Fibroblast of lung (primary cell): Measurements from ENCODE around the gene TRMT61A. TPM values are rescaled to one million over a fixed set of nuclear protein-coding genes. Genes with fewer than 3 reads are reported as not detected.

Experiments
- DNase-seq, 2 donors: peaks; one replicate each; pipeline versions ENCODE4 v3.0.0 to v3.0.0-alpha.2; 2010; ENCODE audit warnings: low read depth in 2 of 2
- H2AFZ ChIP-seq: 2 replicates; pipeline ENCODE4 v1.5.1; 2012; ENCODE audit warnings: low read length, control low read depth, inconsistent platforms
- H3K27ac ChIP-seq: 2 replicates; pipeline ENCODE4 v1.5.1; 2011; ENCODE audit warnings: low read length, control low read depth; ENCODE audit not compliant: insufficient read depth
- H3K27me3 ChIP-seq: 2 replicates; pipeline ENCODE4 v1.5.1; 2011; ENCODE audit warnings: mild to moderate bottlenecking, low read length; ENCODE audit not compliant: control insufficient read depth, insufficient read depth
- H3K36me3 ChIP-seq: 2 replicates; pipeline ENCODE4 v1.5.1; 2011; ENCODE audit warnings: low read length; ENCODE audit not compliant: control insufficient read depth, insufficient read depth
- H3K4me1 ChIP-seq: 2 replicates; pipeline ENCODE4 v1.5.1; 2011; ENCODE audit warnings: low read length; ENCODE audit not compliant: control insufficient read depth, insufficient read depth; ENCODE audit errors: extremely low read depth
- H3K4me2 ChIP-seq: 2 replicates; pipeline ENCODE4 v1.5.1; 2011; ENCODE audit warnings: low read length, control low read depth; ENCODE audit not compliant: insufficient read depth; ENCODE audit errors: extremely low read depth
- H3K4me3 ChIP-seq, 4 experiments: fragments of 200-600 bp in 1 of 4; sonication (generic) in 1 of 4; replicated peaks in 1 of 4; 2 replicates each; pipeline ENCODE4 v1.5.1; 2011 to 2016; ENCODE audit warnings: low read length in 4 of 4, low read depth in 3 of 4, mild to moderate bottlenecking in 3 of 4, control low read depth in 2 of 4, inconsistent platforms in 1 of 4, mixed read lengths in 1 of 4; ENCODE audit not compliant: insufficient read depth in 1 of 4; ENCODE audit errors: control extremely low read depth in 1 of 4
- H3K79me2 ChIP-seq: 2 replicates; pipeline ENCODE4 v1.5.1; 2012; ENCODE audit warnings: mild to moderate bottlenecking, low read length, inconsistent platforms; ENCODE audit not compliant: control insufficient read depth, insufficient read depth
- H3K9ac ChIP-seq: 2 replicates; pipeline ENCODE4 v1.5.1; 2011; ENCODE audit warnings: mild to moderate bottlenecking, low read length, control low read depth; ENCODE audit not compliant: insufficient read depth
- H3K9me3 ChIP-seq: 2 replicates; pipeline ENCODE4 v1.5.1; 2012; ENCODE audit warnings: low read depth, low read length; ENCODE audit not compliant: control insufficient read depth, insufficient read depth
- H4K20me1 ChIP-seq: 2 replicates; pipeline ENCODE4 v1.5.1; 2011; ENCODE audit warnings: low read length; ENCODE audit not compliant: control insufficient read depth, insufficient read depth; ENCODE audit errors: extremely low read depth
- CTCF ChIP-seq, 2 donors: IDR thresholded peaks in 1 of 2; conservative IDR thresholded peaks in 1 of 2; 1 replicate in 1 of 2; 2 replicates in 1 of 2; pipeline ENCODE4 v1.5.1; 2011 to 2012; ENCODE audit warnings: low read length in 2 of 2, control low read depth in 1 of 2, inconsistent platforms in 1 of 2, low read depth in 1 of 2, mild to moderate bottlenecking in 1 of 2
- EZH2 ChIP-seq: IDR thresholded peaks from 2 replicates; pipeline ENCODE4 v1.5.1; 2012; ENCODE audit warnings: low read length, control low read depth, mild to moderate bottlenecking; ENCODE audit errors: missing control alignments
- polyA plus RNA-seq, 2 donors: library from polyadenylated mRNA; depleted of rRNA in 1 of 2; stranded (reverse) in 1 of 2; unstranded in 1 of 2; fragments of >200 nt; gene quantifications; 2 replicates each; pipeline ENCODE4 v1.2.1, GENCODE V29; 2011 to 2012; ENCODE audit warnings: missing spikeins in 1 of 2
- total RNA-seq: library from RNA; depleted of rRNA; stranded (reverse); fragments of >200 nt; gene quantifications from 2 replicates; pipeline ENCODE4 v1.2.1, GENCODE V29; 2014

TRMT61A gene
- total and polyA plus RNA-seq, 2 donors (not counting 1 experiment from before 2014, with no cell fraction given) = 4.2 to 10.6 TPM

GRCh38 chr14:103547455-103547940 is 18.5 kb downstream of the TRMT61A start:
- no peak overlapping the region for H3K4me2 ChIP-seq
- no peak overlapping the region for H2AFZ ChIP-seq
- H4K20me1 ChIP-seq = no peaks in the 10 kb centered on the region
- no peak overlapping the region for H3K27ac ChIP-seq
- TF ChIP-seq CTCF (conservative IDR thresholded peaks at IDR 0.05 in 1 of 2, IDR thresholded peaks at IDR 0.05 in 1 of 2; ENCODE audit: low read depth in 1 of 2, low read length in 2 of 2) (no peak), EZH2 (no peak)
- no peak for DNase-seq
- H3K9ac ChIP-seq = no peak overlapping the region
- no peaks in the 10 kb centered on the region for H3K9me3 ChIP-seq
- H3K36me3 ChIP-seq = no peaks in the 10 kb centered on the region
- no peak overlapping the region for H3K4me3 ChIP-seq
- H3K4me1 ChIP-seq = peaks cover 31% of the 10 kb centered on the region
- H3K79me2 ChIP-seq = no peaks in the 10 kb centered on the region
- H3K27me3 ChIP-seq = no peaks in the 10 kb centered on the region

GRCh38 chr14:103547941-103548462 is 19.0 kb downstream of the TRMT61A start:
- H3K27me3 ChIP-seq = no peaks in the 10 kb centered on the region
- no peak overlapping the region for H3K4me2 ChIP-seq
- H3K79me2 ChIP-seq = no peaks in the 10 kb centered on the region
- H3K36me3 ChIP-seq = no peaks in the 10 kb centered on the region
- H2AFZ ChIP-seq = no peak overlapping the region
- no peaks in the 10 kb centered on the region for H4K20me1 ChIP-seq
- peaks cover 31% of the 10 kb centered on the region for H3K4me1 ChIP-seq
- no peak overlapping the region for H3K9ac ChIP-seq
- TF ChIP-seq EZH2 (no peak), CTCF (conservative IDR thresholded peaks at IDR 0.05 in 1 of 2, IDR thresholded peaks at IDR 0.05 in 1 of 2; ENCODE audit: low read depth in 1 of 2, low read length in 2 of 2) (no peak)
- H3K27ac ChIP-seq = no peak overlapping the region
- DNase-seq = no peak
- no peaks in the 10 kb centered on the region for H3K9me3 ChIP-seq
- no peak overlapping the region for H3K4me3 ChIP-seq

- TF ChIP-seq EZH2 (no peak), CTCF (conservative IDR thresholded peaks at IDR 0.05 in 1 of 2, IDR thresholded peaks at IDR 0.05 in 1 of 2; ENCODE audit: low read depth in 1 of 2, low read length in 2 of 2) (no peak)
- no peak overlapping the region for H3K4me3 ChIP-seq
- DNase-seq = no peak
- H3K79me2 ChIP-seq = no peaks in the 10 kb centered on the region
- no peaks in the 10 kb centered on the region for H3K36me3 ChIP-seq
- H3K9ac ChIP-seq = no peak overlapping the region
- peaks cover 25% of the 10 kb centered on the region for H3K4me1 ChIP-seq
- no peaks in the 10 kb centered on the region for H3K9me3 ChIP-seq
- no peak overlapping the region for H2AFZ ChIP-seq
- no peak overlapping the region for H3K4me2 ChIP-seq
- no peak overlapping the region for H3K27ac ChIP-seq
- H4K20me1 ChIP-seq = no peaks in the 10 kb centered on the region
- H3K27me3 ChIP-seq = no peaks in the 10 kb centered on the region
These were observed 19.7 kb downstream of the TRMT61A start for GRCh38 chr14:103548463-103549351.
